GM08714 (cell line): ENCODE measurements around the gene PAX2.
"Not testable (repeated sequence)": the region's sequence is repeated elsewhere in the genome, so short reads cannot be mapped to it uniquely, and the experiment has no call there.

Source experiments
- H3K4me3 ChIP-seq: fragments of 200-500 bp; sonication (Bioruptor generic); 2 replicates; pipeline ENCODE4 v1.5.1; 2014; ENCODE audit warnings: mild to moderate bottlenecking, low read length, inconsistent platforms
- ZNF274 ChIP-seq: IDR thresholded peaks from 2 replicates; pipeline ENCODE4 v1.6.1; 2012; ENCODE audit warnings: mild to moderate bottlenecking, low read depth, low read length

The PAX2 gene

DNA sequence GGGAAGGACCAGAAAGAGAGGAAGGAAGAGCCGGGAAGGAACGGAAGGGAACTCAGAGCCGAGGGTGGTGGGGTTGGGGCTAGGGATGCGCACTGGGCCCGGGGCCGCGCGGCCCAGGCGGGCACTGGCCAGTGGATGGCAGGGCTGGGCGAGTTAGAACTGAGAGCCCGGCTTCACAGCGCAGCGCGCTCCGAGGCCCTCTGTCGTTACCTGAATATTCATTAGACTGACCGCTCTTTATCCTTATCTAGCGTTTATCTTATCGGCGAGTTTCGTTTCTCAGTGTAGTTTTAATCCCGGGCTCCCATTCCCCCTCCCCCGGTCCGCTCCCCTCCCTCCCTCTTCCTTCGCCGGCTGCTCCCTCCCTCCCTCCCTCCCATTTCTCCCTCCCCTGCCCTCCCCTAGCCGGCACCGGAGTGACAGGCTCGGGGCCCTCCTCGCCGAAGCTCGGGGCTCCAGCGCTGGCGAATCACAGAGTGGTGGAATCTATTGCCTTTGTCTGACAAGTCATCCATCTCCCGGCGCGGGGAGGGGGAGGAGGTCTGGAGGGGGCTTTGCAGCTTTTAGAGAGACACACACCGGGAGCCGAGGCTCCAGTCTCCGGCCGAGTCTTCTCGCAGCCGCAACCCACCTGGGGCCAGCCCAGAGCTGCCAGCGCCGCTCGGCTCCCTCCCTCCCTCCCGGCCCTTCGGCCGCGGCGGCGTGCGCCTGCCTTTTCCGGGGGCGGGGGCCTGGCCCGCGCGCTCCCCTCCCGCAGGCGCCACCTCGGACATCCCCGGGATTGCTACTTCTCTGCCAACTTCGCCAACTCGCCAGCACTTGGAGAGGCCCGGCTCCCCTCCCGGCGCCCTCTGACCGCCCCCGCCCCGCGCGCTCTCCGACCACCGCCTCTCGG lies at the start of gene PAX2:
TSS of gene PAX2 (plus strand) at position 596 of the 895 bp plus-strand sequence. CDS start 679 bp downstream, outside the sequence.
- no peak within 1 kb of the TSS for H3K4me3 ChIP-seq
- TF ChIP-seq ZNF274 = no peak

DNA sequence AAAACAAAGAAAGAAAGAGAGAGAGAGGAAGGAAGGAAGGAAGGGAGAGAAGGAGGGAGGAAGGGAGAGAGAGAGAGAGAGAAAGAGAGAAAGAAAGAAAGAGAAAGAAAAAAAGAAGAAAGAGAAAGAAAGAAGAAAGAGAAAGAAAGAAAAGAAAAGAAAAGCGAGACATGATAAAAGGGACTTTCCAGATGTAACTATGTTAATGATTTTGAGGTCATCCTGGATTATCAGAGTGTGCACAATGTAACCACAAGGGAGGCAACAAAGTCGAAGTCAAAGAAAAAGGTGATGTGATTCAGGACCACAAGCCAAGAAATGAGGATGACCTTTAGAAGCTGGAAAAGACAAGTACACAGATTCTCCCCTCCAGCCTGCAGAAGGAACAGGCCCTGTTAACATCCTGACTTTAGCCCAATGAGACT lies 48.9 kb upstream of the PAX2 start:
- no peak overlapping the region for H3K4me3 ChIP-seq
- no peak for TF ChIP-seq ZNF274

DNA sequence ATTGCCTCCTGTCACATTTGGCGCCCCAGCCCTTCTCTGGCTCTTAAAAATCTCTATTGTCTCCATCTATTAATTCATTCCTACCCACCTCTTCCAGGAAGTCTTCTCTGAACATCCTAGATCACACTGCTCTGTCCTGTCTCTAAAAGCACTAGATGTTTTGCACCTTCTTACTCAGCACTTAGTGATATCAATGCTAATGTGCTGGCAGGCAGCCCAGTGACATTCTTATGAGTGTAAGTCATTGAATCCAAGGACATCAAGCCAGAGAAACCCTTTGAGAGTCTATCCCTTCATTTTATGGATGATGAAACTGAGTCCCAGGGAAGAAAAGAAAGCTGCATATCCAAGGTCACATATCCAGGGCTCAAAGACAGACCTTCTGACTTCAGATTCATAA lies 48.3 kb upstream of the PAX2 start:
- H3K4me3 ChIP-seq = no peak overlapping the region
- no peak for TF ChIP-seq ZNF274

DNA sequence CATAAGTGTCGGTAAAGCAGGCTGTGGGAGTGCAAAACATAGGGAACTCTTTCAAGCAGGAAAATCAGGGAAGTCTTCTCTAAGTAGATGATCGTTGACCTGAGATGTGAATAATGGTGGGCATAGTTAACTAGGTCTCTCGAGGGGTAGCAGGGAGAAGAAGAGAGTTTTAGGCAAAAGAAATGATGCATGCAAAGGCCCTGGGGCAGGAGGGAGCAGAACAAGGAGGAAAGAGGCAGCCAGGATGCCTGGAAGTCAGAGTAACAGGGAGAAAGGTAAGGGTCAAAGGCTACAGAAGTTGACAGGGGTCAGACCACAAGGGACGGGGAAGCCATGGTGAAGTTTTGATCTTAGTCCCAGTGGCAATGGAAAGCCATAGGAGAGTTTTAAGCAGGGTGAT lies 47.8 kb upstream of the PAX2 start:
- H3K4me3 ChIP-seq = no peak overlapping the region
- no peak for TF ChIP-seq ZNF274

DNA sequence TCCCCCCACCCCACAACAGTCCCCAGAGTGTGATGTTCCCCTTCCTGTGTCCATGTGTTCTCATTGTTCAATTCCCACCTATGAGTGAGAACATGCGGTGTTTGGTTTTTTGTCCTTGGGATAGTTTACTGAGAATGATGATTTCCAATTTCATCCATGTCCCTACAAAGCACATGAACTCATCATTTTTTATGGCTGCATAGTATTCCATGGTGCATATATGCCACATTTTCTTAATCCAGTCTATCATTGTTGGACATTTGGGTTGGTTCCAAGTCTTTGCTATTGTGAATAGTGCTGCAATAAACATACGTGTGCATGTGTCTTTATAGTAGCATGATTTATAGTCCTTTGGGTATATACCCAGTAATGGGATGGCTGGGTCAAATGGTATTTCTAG lies 43.7 kb upstream of the PAX2 start:
- H3K4me3 ChIP-seq = not testable (repeated sequence)

DNA sequence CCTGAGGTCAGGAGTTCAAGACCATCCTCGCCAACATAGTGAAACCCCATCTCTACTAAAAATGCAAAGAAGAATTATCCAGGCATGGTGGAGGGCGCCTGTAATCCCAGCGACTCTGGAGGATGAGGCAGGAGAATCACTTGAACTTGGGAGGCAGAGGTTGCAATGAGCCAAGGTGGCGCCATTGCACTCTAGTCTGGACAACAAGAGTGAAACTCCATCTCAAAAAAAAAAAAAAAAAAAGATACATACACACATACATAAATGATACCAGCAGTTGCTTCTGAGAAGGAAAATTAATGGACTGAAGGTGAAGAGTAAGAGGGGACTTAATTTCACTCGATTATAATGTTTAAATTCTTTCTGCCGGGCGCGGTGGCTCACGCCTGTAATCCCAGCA lies 40.2 kb upstream of the PAX2 start:
- no peak for TF ChIP-seq ZNF274

DNA sequence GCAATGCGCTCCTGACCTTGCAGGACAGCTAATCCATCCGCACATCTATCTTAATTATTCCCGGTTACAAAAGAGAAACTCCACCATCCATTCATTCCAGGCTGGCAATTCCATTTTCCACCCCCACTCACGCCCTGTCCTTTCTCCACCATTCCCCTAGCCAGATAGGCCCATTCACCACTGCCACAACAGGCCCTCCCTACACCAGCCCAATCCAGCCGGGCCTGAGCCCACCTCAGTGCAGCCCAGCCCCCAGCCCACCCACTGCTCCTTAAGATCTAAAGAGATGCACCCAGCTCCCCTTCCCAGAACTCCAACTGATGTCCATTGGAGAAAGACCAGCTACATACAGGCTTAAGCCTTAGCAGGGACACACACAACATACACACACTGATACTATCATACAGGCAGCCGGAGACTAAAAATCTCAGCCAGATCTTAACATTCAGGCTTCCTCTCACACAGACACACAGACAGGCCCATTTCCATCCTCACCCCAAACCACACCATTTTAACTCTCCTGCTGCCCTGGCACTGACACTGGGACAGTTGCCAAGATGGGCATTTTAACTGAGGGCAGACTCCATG lies 38.0 kb upstream of the PAX2 start:
- TF ChIP-seq ZNF274 = no peak

More for the DNA sequence above, 40.2 kb upstream of the PAX2 start:
- H3K4me3 ChIP-seq = no peak overlapping the region

DNA sequence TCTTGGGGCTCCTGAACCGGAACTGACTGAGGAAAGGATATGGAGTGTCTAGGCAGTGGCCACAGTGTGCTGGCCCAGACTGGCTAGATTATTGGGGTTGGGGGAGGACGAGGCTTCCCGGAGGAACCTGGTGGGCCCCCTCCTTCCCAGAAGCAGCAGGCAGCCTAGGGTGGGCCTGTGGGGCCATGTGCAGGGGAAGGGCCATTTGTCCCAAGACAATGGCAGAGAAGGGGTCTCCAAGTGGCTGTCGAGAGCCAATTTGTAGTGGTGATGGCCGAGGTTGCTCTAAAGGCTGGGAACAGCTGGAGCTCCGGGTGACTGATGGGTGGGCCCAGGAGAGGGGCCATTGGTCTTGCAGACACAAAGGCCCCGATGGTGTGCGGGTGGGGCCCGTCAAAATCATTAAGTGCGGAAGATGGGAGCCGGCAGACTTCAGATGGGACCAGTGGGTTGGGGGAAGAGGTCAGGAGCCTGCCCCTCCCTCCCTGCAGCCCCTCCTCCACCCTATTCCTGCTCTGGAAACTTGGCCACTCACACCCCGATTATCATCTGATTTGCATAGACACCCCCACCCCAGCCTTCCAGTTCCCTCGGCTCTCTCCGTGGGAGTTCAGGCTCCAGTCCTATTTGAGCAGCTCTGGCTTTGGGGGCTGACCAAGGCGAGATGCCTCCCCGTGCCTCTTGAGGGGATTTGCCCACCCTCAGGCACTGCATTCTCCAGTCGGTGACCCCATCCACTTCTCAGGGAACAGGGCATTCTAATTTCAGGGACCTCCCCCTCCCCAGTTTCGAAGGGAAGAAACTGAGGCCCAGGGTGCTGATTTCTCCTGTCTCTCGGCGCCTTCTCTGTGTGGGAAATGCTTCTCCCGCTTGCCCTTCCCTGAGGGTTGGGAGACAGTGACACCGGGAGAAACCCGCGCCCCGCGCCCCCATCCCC lies 36.0 kb upstream of the PAX2 start:
- no peak for TF ChIP-seq ZNF274
- H3K4me3 ChIP-seq = no peak overlapping the region

More for the DNA sequence above, 38.0 kb upstream of the PAX2 start:
- H3K4me3 ChIP-seq = no peak overlapping the region

DNA sequence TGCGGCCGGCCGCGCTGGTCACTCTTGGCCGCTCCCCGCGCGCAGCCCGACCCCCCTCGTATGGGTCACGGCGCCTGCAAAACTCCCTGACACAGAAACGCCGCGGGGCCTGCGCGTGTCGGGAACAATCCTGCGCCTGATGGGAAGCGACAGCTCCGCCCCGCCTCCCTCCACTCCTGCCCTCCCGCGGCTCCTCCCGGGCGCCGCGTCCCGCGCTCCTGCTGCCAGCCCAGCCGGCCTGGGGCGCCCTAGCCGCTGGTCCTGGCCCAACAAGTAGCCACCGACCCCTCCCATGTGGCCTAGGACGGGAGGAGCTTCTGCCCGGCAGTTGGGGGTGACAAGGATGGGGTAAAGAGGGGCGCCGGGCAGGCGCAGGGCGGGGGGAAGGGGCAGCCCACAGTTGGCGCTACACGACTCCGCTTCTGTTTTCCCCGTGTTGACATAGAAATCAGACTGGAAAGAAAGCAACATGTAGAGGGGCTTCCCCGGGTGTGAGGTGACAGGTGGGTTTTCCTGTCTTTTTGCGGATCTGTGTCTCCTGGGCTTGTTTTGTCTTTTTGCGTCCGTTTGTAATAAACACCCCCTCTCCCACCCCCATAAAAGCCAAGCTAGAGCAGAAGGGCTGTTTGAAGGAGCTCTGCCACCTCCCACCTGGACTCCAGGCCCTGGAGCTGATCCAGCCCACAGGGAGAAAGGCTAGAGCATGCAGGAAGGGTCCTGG lies 35.1 kb upstream of the PAX2 start:
- no peak overlapping the region for H3K4me3 ChIP-seq
- TF ChIP-seq ZNF274 = no peak

DNA sequence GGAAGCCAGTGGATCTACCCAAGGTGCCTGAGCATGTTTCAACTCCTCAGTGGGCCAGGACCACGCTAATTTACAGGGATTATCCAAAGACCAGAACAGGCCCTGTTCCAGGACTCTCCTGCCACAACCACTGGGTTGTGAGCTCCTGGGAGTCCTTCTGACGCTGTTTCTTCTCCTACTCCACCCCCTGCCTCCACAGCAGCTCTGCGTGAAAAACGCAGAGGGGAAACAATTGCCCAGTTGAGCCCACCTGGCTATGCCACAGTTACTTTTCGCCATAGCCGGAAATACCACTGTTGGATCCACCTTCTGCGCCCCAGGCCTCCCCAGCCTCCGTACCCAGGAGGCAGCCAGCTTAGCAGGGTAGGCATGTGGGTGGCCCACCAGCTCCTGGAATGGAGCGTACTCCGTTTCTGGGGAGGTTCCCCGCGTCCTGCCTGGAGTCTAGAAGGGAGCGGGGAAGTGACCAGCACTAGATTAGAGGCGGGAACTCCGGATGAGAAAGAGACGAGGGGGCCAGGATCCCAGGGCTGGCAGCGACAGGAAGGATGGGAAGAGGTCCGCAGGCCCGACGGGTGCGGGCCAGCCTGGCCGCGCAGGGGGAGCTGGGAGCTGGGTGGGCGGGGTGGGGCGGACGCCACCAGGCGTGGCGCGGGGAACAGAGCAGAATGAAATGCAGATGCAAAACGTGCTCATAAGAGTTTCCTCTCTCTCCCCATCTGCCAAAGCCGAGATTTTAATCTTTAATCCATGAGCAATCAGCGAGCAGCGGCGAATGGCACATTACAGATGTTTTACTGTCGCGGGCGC lies 32.1 kb upstream of the PAX2 start:
- TF ChIP-seq ZNF274 = no peak
- H3K4me3 ChIP-seq = no peak overlapping the region

DNA sequence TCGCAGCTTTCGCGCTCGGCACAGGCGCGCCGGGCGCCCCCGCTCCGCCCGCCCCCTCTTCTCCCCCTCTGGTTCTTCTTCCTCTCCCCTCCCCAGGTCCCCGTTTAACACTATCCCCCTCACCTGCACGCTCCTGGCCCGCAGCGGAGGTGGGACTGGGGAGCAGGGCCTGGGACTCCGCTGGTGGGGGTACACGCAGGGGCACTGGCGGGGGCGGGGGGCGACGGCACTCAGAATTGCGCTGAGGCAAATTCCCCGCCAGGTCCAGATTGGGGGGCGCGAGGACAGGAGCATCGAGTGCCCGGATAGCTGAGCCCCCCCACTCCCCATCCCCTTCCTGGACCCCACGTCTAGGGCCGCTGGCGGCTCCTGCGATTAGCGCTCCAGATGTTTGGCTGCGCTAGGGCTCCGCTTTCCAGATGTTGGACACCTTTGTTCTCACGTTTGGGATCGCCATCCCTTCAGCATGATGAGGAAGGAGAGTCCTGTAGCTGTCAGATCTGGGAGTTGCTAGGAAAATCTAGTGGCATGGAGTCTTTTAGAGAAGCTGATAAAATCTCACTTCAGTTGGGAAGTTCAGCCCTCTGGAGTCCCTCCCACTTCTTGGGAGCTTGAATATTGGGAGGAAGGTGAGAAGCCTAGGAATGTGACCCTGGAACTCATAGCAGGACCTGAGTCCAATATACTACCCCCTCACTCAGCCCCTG lies 31.4 kb upstream of the PAX2 start:
- no peak overlapping the region for H3K4me3 ChIP-seq
- no peak for TF ChIP-seq ZNF274

DNA sequence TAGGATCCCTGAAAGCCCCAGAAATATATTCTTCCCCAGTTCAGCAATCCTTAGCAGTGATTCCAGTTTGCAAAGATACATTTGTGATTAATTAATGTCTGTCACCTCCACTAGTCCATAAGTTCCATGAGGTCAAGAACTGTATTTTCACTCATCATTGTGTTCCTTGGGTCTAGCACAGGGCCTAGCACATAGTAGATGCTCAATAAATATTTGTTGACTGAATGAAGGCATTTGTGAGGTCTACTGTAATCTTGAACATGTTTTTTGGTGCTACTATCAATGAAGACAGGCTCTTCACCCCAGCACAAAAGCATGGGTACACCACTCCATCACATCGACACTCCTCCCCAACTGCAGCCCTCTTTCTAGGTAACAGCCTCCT lies 30.8 kb upstream of the PAX2 start:
- no peak for TF ChIP-seq ZNF274
- H3K4me3 ChIP-seq = no peak overlapping the region

DNA sequence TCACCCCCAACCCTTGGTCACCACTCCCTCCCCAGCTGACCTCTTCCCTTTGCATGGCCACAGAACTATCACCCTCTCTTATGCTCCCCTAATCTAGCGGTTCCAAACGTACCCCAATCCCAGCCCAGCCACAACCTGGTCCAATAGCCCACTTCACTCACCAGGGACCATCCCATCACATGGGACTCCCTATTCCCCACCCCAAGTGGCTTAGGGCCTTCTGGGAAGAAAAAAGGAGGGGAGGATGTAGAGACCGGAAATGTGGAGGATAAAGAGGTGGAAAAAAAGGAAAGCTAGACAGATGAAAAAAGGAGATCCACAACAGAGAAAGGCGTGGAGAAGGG lies 30.3 kb upstream of the PAX2 start:
- TF ChIP-seq ZNF274 = no peak
- H3K4me3 ChIP-seq = no peak overlapping the region
